HG02623 (cell line): Measurements from ENCODE around the gene RHOU.

ENCODE experiments used
- ATAC-seq: cut with Tn5 transposase; IDR thresholded peaks from one replicate; pipeline ENCODE4 v1.9.1; 2021; ENCODE audit warnings: moderate library complexity; ENCODE audit not compliant: unreplicated experiment

The RHOU gene

DNA sequence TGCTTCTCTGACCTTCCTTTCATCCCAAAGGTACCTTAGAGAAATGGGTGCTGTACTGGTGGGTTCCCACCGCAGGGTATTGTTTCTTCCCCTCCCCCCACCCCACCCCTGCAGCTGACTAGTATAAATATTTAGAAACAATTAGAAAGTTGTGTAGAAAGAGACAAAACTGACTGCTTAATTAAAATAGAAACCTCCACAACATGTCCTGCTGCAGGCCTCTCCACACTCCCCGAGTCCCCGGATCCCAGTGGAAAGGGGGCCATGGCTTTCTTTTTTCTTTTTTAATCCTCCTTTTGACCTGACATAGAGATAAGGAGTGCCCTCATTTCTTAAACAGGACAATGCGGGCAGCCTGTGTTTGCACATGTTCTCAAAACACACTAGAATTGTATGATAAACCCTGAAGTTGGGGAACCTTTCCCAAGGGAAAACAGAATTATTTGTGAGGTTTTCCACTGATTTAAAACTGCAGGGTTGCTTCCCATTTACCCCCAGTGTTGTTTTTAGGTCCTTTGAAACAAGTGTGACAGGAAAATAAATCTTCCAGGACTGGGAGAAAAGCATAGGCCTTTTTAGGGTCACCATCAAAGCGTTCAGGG lies 1.7 kb downstream of the RHOU start:
- no peak for ATAC-seq

GRCh38 chr1:228737601-228738041 lies 2.3 kb downstream of the RHOU start:
- ATAC-seq: no peak

GRCh38 chr1:228739826-228740225 lies 4.5 kb downstream of the RHOU start:
- ATAC-seq: no peak

- ATAC-seq: no peak
Measured at GRCh38 chr1:228740543-228741317, 5.5 kb downstream of the RHOU start.

DNA sequence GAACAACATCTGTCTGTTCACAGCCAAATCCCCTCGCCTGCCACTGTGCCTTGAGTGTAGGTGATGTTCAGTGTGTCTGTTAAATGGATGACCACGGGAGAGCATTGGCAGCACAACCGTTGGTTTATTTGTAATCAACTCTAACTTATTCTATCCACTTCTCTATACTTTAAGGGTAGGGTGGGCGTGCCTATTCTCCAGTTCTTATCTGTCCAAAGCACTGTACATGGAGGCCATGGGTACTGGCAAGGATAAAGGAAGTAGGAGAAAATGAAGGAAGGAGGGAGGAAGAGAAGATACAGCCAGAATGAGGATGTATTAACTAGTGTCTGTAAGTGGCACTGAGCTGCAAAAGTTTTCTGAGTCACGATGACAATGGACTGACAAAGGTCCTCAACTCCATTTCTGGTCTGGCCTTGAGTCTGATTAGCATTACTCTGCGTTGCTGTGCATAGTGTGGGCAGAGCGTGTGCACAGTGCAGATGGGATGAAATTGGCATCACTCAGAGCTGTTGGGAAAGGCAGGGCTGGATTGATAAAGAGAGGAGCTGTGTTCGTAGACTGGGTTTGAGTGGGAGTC lies 7.1 kb downstream of the RHOU start:
- ATAC-seq: no peak

GRCh38 chr1:228743405-228743804 lies 8.1 kb downstream of the RHOU start:
- ATAC-seq: no peak

DNA sequence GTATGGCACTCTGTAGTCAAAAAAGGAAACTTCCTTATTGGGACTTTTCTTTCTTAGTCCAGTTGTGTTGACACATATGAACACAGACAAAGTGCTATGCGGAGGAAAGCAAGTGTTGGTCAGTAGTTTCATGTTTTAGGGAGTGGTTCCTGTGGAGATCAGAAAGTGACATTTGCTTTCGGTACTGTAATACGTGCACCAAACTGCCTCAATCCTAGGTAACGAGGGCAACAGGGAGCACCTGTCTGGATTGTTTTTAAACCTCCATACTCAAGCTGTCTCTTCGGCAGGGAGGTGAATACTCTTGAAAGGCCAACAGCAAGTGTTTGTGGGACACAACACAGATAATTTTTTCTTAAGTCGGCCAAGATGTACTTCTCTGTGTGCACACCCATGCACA lies 9.1 kb downstream of the RHOU start:
- no peak for ATAC-seq

DNA sequence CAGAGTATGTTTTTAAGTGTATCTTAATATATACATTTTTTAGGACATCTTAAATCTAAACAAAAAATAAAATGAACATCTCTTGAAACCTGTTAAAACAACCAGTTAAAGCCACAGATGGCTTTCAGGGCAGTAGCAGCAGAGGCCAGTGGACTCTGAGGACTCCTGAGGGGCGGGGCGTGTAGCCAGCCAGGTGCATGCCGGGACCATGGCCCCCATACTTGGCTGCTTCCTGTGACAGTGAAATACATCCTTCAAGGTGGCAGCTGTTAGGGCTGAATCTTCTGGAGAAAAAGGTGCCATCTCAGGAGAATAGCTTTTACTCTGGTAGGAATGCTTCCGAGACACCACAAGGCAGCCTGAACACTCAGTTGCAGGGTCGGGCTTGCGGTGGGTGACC lies 9.6 kb downstream of the RHOU start:
- no peak for ATAC-seq

DNA sequence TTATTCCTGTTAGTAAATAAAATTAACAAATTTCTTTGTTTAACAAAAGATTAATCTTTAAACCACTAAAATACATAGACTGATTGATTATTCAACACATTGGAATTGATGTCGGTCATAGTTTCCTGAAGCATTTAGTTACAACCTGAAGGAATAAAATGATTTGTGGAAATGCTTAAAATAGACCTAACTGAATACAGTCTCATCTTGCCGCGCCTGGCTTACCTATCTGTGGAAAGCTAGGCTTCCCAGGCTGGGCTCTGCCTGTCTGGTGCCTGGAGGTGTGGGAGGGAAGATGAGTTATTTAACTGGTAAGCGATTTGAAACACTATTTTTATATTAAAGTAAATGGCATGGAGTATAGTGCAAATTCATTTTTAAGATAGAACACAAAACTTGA lies 10.2 kb downstream of the RHOU start:
- no peak for ATAC-seq

DNA sequence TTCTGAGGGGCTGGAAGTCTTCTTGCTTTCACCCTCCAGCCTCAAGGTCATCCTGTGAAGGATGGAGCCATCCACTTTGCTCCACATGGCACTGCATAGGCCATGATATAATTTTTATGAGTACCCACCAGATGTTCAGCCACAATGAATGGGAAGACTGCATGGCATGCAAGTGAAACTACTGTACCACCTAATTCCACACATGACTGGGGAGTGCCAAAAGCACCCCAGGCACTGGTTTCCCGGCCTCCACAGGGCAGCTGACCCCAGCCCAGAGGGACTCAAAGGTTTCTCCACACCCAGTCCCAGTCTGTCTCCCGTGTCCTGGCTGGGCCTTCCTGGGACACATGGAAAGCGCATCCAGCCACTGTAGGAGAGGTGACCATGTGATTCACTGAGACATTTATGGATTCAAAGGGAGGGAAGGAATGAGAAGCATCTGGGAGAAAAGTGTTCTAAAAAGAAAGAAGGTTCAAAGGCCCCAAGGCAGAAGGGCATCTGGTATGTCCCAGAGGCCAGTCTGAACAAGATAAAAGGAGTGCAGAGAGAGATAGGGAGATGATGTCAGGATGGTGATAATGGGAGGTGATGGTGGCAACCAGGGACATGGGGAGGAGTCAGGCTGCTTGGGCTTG lies 12.1 kb downstream of the RHOU start:
- ATAC-seq: no peak

- ATAC-seq: no peak
Measured at GRCh38 chr1:228748029-228748428, 12.8 kb downstream of the RHOU start.

- no peak for ATAC-seq
Measured at GRCh38 chr1:228748431-228748830, 13.2 kb downstream of the RHOU start.

- ATAC-seq: no peak
Measured at GRCh38 chr1:228749765-228750164, 14.5 kb downstream of the RHOU start.

DNA sequence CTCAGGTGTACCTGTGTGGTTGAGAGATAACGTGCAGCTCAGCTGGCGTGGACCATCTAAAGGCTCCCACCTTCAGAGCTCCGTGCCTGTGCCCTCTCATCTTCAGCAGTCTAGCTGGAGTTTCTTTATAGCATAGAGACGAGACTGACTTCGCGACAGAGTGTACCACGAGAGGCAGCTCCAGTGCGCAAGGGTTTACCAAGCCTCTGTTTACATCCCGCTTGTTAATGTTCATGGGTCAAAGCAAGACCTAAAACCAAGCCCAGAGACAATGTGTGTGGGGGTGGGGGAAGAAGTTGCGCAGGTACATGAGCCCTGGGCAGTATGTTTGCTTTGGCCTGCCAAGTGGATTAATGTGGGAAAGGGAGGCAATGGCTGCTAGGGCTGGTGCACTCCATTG lies 15.6 kb downstream of the RHOU start:
- no peak for ATAC-seq

GRCh38 chr1:228751360-228752098 lies 16.2 kb downstream of the RHOU start:
- ATAC-seq: peak; percentile 40

GRCh38 chr1:228752258-228752657 lies 17.0 kb downstream of the RHOU start:
- ATAC-seq: no peak

DNA sequence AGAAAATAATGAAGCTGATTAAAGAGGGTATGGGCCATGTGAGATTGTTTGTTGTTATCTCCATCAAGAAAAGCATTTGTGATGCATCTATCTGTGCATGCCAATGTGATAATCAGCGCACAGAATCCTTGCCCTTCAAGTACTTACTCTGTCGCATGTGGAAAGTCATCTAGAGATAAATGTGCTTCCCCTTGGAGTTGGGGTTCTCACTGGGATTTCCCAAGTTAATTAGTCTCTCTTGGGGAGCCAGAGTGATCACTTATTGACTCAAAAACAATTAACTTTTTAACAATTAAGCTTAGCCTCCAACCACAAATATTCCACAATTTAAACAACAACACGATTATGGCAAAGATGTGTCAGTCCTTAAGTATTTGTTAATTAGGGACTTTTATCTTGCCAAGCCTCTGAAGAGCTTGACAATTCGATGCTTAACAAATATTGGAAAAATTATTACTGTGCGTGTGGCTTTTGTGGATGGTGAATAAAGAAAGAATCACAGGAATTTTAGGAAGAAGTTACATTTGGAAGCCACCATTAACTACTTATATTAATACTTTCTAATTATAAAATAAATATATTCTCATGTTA lies 17.5 kb downstream of the RHOU start:
- no peak for ATAC-seq

GRCh38 chr1:228753287-228753686 lies 18.0 kb downstream of the RHOU start:
- no peak for ATAC-seq

DNA sequence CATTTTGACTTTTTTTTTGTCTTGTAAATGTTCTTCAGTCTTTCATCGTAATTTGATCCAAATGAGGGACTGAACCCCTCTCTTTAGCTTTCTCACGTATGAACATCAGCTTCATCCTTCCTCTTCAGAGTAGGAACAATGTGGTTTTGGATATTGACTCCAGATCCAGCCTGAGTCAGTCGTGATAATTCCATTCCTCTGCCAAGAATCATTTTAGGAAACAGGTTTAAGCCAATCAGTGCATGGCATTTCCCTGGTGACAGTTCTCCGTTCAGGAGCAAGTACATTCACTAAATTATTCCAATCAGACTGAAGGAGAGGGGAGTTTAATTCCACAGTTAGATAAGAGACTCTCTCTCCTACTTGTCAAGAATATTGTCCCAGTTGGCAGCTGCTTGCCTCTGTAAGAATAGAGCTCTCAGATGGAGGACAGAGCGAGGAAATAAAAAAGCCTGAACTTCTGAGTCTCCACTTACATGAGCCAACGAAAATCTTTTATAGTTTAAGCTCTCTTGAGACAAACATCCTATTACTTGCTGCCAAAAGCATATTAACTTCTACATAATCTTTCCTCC lies 18.6 kb downstream of the RHOU start:
- ATAC-seq: no peak

- ATAC-seq: no peak
Measured at GRCh38 chr1:228754646-228755268, 19.5 kb downstream of the RHOU start.
